IMR-90 (cell line): ENCODE measurements around the gene ST7. TPM values are rescaled to one million over a fixed set of nuclear protein-coding genes. Genes with fewer than 3 reads are reported as not detected.

ENCODE experiments used
- ATAC-seq: fragments of 200-7000 bp; cut with Tn5 transposase; 2 replicates; pipeline ENCODE4 v1.9.1; 2020; ENCODE audit warnings: low read depth, mild to moderate bottlenecking, moderate library complexity
- BruUV-seq: library from RNA; stranded (reverse); fragments of 400-500 nt; replicated peaks from 2 replicates; lab custom pipeline; 2021; lab: Mats Ljungman, UMichigan
- CTCF ChIA-PET: fragments of 300-600 bp; formaldehyde crosslinking; extraction: SDS; loops from one replicate; lab custom pipeline; 2021; ENCODE audit warnings: antibody characterized with exemption; lab: Yijun Ruan, JAX
- POLR2A ChIA-PET: fragments of 300-600 bp; sonication (Branson Sonifier 250); formaldehyde crosslinking; loops from one replicate; lab custom pipeline; 2022; ENCODE audit warnings: antibody characterized with exemption; ENCODE audit not compliant: unreplicated experiment; lab: Charles Lee
- DNase-seq: peaks from one replicate; pipeline ENCODE4 v3.0.0; 2013
- H2AFZ ChIP-seq: replicated peaks from 2 replicates; pipeline ENCODE3; 2013; ENCODE audit warnings: low read length, mild to moderate bottlenecking; ENCODE audit not compliant: poor library complexity
- H2AK5ac ChIP-seq: 2 replicates; pipeline ENCODE4 v1.6.1; 2013; ENCODE audit warnings: low read depth, low read length, inconsistent platforms
- H2AK9ac ChIP-seq: replicated peaks from 2 replicates; pipeline ENCODE3; 2013; ENCODE audit warnings: mild to moderate bottlenecking, low read depth, low read length, moderate library complexity; ENCODE audit not compliant: poor library complexity
- H2BK120ac ChIP-seq: 2 replicates; pipeline ENCODE4 v1.6.1; 2013; ENCODE audit warnings: low read depth, low read length, inconsistent platforms
- H2BK15ac ChIP-seq: 3 replicates; pipeline ENCODE4 v1.6.1; 2013; ENCODE audit warnings: low read depth, low read length, inconsistent platforms
- H2BK20ac ChIP-seq: 2 replicates; pipeline ENCODE4 v1.6.1; 2013; ENCODE audit warnings: low read depth, mild to moderate bottlenecking, inconsistent platforms, low read length, moderate library complexity
- H2BK5ac ChIP-seq: 2 replicates; pipeline ENCODE4 v1.6.1; 2013; ENCODE audit warnings: mild to moderate bottlenecking, low read depth, low read length, inconsistent platforms; ENCODE audit not compliant: poor library complexity, severe bottlenecking
- H3K14ac ChIP-seq: replicated peaks from 2 replicates; pipeline ENCODE4 v1.6.1; 2013; ENCODE audit warnings: low read depth, low read length, inconsistent platforms
- H3K18ac ChIP-seq: 2 replicates; pipeline ENCODE4 v1.6.1; 2013; ENCODE audit warnings: low read depth, low read length, control low read depth
- H3K23ac ChIP-seq: 2 replicates; pipeline ENCODE4 v1.6.1; 2013; ENCODE audit warnings: low read depth, low read length, inconsistent platforms
- H3K27ac ChIP-seq: 2 replicates; pipeline ENCODE4 v1.5.1; 2013; ENCODE audit warnings: mild to moderate bottlenecking, control low read depth, low read length; ENCODE audit not compliant: insufficient read depth
- H3K27me3 ChIP-seq: 2 replicates; pipeline ENCODE4 v1.6.1; 2013; ENCODE audit warnings: low read length; ENCODE audit not compliant: control insufficient read depth, insufficient read depth
- H3K36me3 ChIP-seq: 2 replicates; pipeline ENCODE4 v1.6.1; 2013; ENCODE audit warnings: low read length, mixed read lengths; ENCODE audit not compliant: control insufficient read depth, insufficient read depth
- H3K4ac ChIP-seq: 2 replicates; pipeline ENCODE4 v1.6.1; 2013; ENCODE audit warnings: low read depth, low read length, inconsistent platforms
- H3K4me1 ChIP-seq: 2 replicates; pipeline ENCODE4 v1.6.1; 2013; ENCODE audit warnings: low read length, mixed read lengths; ENCODE audit not compliant: control insufficient read depth, insufficient read depth
- H3K4me2 ChIP-seq: 2 replicates; pipeline ENCODE4 v1.6.1; 2013; ENCODE audit warnings: low read depth, mild to moderate bottlenecking, control low read depth, low read length, moderate library complexity
- H3K4me3 ChIP-seq: 2 replicates; pipeline ENCODE4 v1.5.1; 2013; ENCODE audit warnings: low read depth, mild to moderate bottlenecking, control low read depth, low read length, moderate library complexity; ENCODE audit not compliant: insufficient read depth
- H3K56ac ChIP-seq: 2 replicates; pipeline ENCODE4 v1.6.1; 2013; ENCODE audit warnings: low read length, inconsistent platforms; ENCODE audit not compliant: insufficient read depth; ENCODE audit errors: extremely low read depth
- H3K79me1 ChIP-seq, 2 experiments: 2 replicates each; pipeline ENCODE4 v1.6.1; 2013; ENCODE audit warnings: low read length in 2 of 2, inconsistent platforms in 1 of 2, low read depth in 1 of 2
- H3K9ac ChIP-seq: 2 replicates; pipeline ENCODE4 v1.6.1; 2013; ENCODE audit warnings: low read depth, low read length, control low read depth
- H3K9me1 ChIP-seq: 2 replicates; pipeline ENCODE4 v1.6.1; 2013; ENCODE audit warnings: low read length, inconsistent platforms; ENCODE audit not compliant: insufficient read depth
- H3K9me3 ChIP-seq: 2 replicates; pipeline ENCODE4 v1.6.1; 2013; ENCODE audit warnings: low read length; ENCODE audit not compliant: control insufficient read depth, insufficient read depth
- H4K20me1 ChIP-seq: 2 replicates; pipeline ENCODE4 v1.6.1; 2013; ENCODE audit warnings: low read length, inconsistent platforms; ENCODE audit not compliant: insufficient read depth
- H4K5ac ChIP-seq: 2 replicates; pipeline ENCODE4 v1.6.1; 2013; ENCODE audit warnings: mild to moderate bottlenecking, low read depth, low read length, control low read depth
- H4K8ac ChIP-seq, 2 experiments: 2 replicates each; pipeline ENCODE4 v1.6.1; 2013; ENCODE audit warnings: low read depth in 2 of 2, low read length in 2 of 2, control low read depth in 1 of 2, inconsistent platforms in 1 of 2
- H4K91ac ChIP-seq: 2 replicates; pipeline ENCODE4 v1.6.1; 2013; ENCODE audit warnings: low read depth, low read length, inconsistent platforms; ENCODE audit not compliant: insufficient read depth
- BHLHE40 ChIP-seq: fragments of 150-350 bp; IDR thresholded peaks from 2 replicates; pipeline ENCODE4 v1.6.1; 2016; ENCODE audit warnings: mild to moderate bottlenecking, low read depth, low read length
- CEBPB ChIP-seq: IDR thresholded peaks from 2 replicates; pipeline ENCODE4 v1.6.1; 2012; ENCODE audit warnings: low read depth, low read length, improper control_type of control experiment
- CHD1 ChIP-seq: IDR thresholded peaks from 2 replicates; pipeline ENCODE4 v1.6.1; 2012; ENCODE audit warnings: low read depth, low read length, improper control_type of control experiment
- FOS ChIP-seq: fragments of 150-350 bp; IDR thresholded peaks from 2 replicates; pipeline ENCODE4 v1.6.1; 2016; ENCODE audit warnings: low read depth, low read length
- MAFK ChIP-seq: IDR thresholded peaks from 2 replicates; pipeline ENCODE4 v1.6.1; 2012; ENCODE audit warnings: low read depth, low read length, improper control_type of control experiment
- MAZ ChIP-seq: IDR thresholded peaks from 2 replicates; pipeline ENCODE4 v1.6.1; 2012; ENCODE audit warnings: low read depth, mild to moderate bottlenecking, low read length, improper control_type of control experiment, moderate library complexity, borderline replicate concordance
- MXI1 ChIP-seq: IDR thresholded peaks from 2 replicates; pipeline ENCODE4 v1.6.1; 2012; ENCODE audit warnings: low read depth, mild to moderate bottlenecking, low read length, moderate library complexity, borderline replicate concordance
- NFE2L2 ChIP-seq: fragments of 150-350 bp; IDR thresholded peaks from 2 replicates; pipeline ENCODE4 v1.6.1; 2016; ENCODE audit warnings: low read depth, mild to moderate bottlenecking, low read length
- POLR2A ChIP-seq: IDR thresholded peaks from 2 replicates; pipeline ENCODE4 v1.6.1; 2012; ENCODE audit warnings: mild to moderate bottlenecking, low read depth, low read length
- RAD21 ChIP-seq: IDR thresholded peaks from 2 replicates; pipeline ENCODE4 v1.6.1; 2012; ENCODE audit warnings: low read length, improper control_type of control experiment
- RCOR1 ChIP-seq: IDR thresholded peaks from 2 replicates; pipeline ENCODE4 v1.6.1; 2012; ENCODE audit warnings: mild to moderate bottlenecking, low read length, improper control_type of control experiment; ENCODE audit not compliant: insufficient replicate concordance
- RFX5 ChIP-seq: IDR thresholded peaks from 2 replicates; pipeline ENCODE4 v1.8.0; 2012; ENCODE audit warnings: low read depth, mild to moderate bottlenecking, low read length, moderate library complexity
- SMC3 ChIP-seq: fragments of 150-350 bp; IDR thresholded peaks from 2 replicates; pipeline ENCODE4 v1.6.1; 2016; ENCODE audit warnings: low read depth, mild to moderate bottlenecking, antibody characterized with exemption, low read length, moderate library complexity
- WGBS, 2 experiments: methylation state at CpG; one replicate each; pipeline versions ENCODE4 v1.1.5 to v1.1.7; 2013; ENCODE audit warnings: missing lambda C conversion rate in 2 of 2; ENCODE audit not compliant: insufficient read length in 1 of 2; ENCODE audit errors: extremely low coverage in 2 of 2; 5-methylcytosine and 5-hydroxymethylcytosine counted together
- dilution Hi-C: fragments of 300-500 bp; cut with HindIII; formaldehyde crosslinking; loops from one replicate; pipeline ENCODE4 v1.14.3; 2018; ENCODE audit warnings: low sequenced_read_pairs; ENCODE audit not compliant: unreplicated experiment
- in situ Hi-C: fragments of 300-500 bp; cut with MboI; formaldehyde crosslinking; loops from 3 replicates; pipeline ENCODE4 v1.14.3; 2019; ENCODE audit warnings: low sequenced_read_pairs, inconsistent platforms, mixed read lengths
- intact Hi-C: fragments of 100-400 bp; cut with micrococcal nuclease; formaldehyde crosslinking; loops from 2 replicates; pipeline ENCODE4 v1.10.0; 2022
- polyA plus RNA-seq, 3 experiments: library from polyadenylated mRNA; depleted of rRNA; stranded (reverse); fragments of >200 nt; gene quantifications; 2 replicates each; pipeline ENCODE4 v1.2.3, GENCODE V29; 2012; ENCODE audit warnings: low replicate concordance in 1 of 3
- total RNA-seq: library from RNA; depleted of rRNA; stranded (reverse); fragments of >200 nt; gene quantifications from 2 replicates; pipeline ENCODE4 v1.2.3, GENCODE V29; 2012
- TF ChIP-seq, protein P1 (sequence below): conservative IDR thresholded peaks from 2 replicates; pipeline ENCODE4 v1.5.1; 2012; ENCODE audit warnings: mild to moderate bottlenecking, low read depth, low read length, improper control_type of control experiment
- TF ChIP-seq, protein P2 (sequence below): fragments of 150-350 bp; IDR thresholded peaks from 2 replicates; pipeline ENCODE4 v1.6.1; 2017; ENCODE audit warnings: mild to moderate bottlenecking, antibody characterized with exemption, low read length, low read depth
- TF ChIP-seq, protein P3 (sequence below): fragments of 150-350 bp; IDR thresholded peaks from 2 replicates; pipeline ENCODE4 v1.6.1; 2016; ENCODE audit warnings: low read depth, mild to moderate bottlenecking, low read length, moderate library complexity, borderline replicate concordance

ST7 gene
- total and polyA plus RNA-seq, 2 of the 4 experiments (the other 2 are of a cell fraction), result 18.6 to 26.0 TPM

DNA sequence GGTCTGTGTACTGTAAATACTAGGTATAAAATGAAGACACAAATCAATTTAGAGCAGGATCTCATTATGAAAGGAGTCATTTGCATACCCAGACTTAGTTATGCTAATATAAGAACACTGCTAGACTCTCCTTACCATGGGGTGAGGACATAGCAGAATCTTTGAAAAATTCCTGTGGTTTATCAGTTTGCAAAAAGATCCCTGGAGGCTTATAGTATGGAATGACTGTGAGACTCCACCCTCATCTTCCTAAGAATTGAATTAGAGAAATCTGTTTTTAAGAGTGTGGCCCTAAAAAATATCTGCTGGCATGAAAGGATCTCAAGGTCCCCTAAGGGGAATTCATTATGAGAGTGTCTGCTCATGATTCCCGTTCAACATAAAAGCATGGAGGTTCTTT is 306.3 kb downstream of the ST7 start:
- no peaks in the 10 kb centered on the region for H3K36me3 ChIP-seq
- peak overlapping the region; percentile 74 for H2BK120ac ChIP-seq
- peak overlapping the region; percentile 39 to 56; a peak in 3 of 4 replicates for H4K8ac ChIP-seq
- H2BK15ac ChIP-seq, result peak overlapping the region; percentile 55; the same call in 2 of the 3 replicates
- H3K79me1 ChIP-seq, result no peaks in the 10 kb centered on the region
- WGBS, 2 experiments, result no CpG with 5 or more reads among the region's 1 CpG
- no peaks in the 10 kb centered on the region for H3K9me1 ChIP-seq
- peak overlapping the region; percentile 98 for H4K5ac ChIP-seq
- no TSS peak for BruUV-seq
- H3K4me3 ChIP-seq, result no peak overlapping the region
- peak overlapping the region; percentile 99 for H3K18ac ChIP-seq
- in situ Hi-C loops, result no loop called here
- peak overlapping the region; percentile 44; the same call in 1 of the 2 replicates for H3K56ac ChIP-seq
- H2AFZ ChIP-seq, result no peak overlapping the region
- H3K4ac ChIP-seq, result peak overlapping the region; percentile 73
- intact Hi-C loops, result loop anchor here (5.0 kb wide), 1 partner anchor 32 kb away; no protein-coding TSS in a partner anchor
- peak overlapping the region; percentile 64; the same call in 1 of the 2 replicates for H4K91ac ChIP-seq
- H3K27me3 ChIP-seq, result no peaks in the 10 kb centered on the region
- peak overlapping the region; percentile 62; the same call in 1 of the 2 replicates for H3K4me2 ChIP-seq
- DNase-seq (peak; percentile 53), ATAC-seq (peak; percentile 99)
- H2AK5ac ChIP-seq, result no peak overlapping the region
- H4K20me1 ChIP-seq, result no peaks in the 10 kb centered on the region
- CTCF ChIA-PET, result no interaction called here
- H2BK20ac ChIP-seq, result peak overlapping the region; percentile 91
- dilution Hi-C loops, result no loop called here
- H2BK5ac ChIP-seq, result peak overlapping the region; percentile 28
- POLR2A ChIA-PET, result no interaction called here
- H3K23ac ChIP-seq, result peak overlapping the region; percentile 28; the same call in 1 of the 2 replicates
- H3K14ac ChIP-seq, result peak overlapping the region; percentile 57
- no peak overlapping the region for H2AK9ac ChIP-seq
- H3K4me1 ChIP-seq, result peaks cover 11% of the 10 kb centered on the region
- H3K9me3 ChIP-seq, result no peaks in the 10 kb centered on the region
- peak overlapping the region; percentile 57; the same call in 1 of the 2 replicates for H3K27ac ChIP-seq
- TF ChIP-seq, protein P1, sequence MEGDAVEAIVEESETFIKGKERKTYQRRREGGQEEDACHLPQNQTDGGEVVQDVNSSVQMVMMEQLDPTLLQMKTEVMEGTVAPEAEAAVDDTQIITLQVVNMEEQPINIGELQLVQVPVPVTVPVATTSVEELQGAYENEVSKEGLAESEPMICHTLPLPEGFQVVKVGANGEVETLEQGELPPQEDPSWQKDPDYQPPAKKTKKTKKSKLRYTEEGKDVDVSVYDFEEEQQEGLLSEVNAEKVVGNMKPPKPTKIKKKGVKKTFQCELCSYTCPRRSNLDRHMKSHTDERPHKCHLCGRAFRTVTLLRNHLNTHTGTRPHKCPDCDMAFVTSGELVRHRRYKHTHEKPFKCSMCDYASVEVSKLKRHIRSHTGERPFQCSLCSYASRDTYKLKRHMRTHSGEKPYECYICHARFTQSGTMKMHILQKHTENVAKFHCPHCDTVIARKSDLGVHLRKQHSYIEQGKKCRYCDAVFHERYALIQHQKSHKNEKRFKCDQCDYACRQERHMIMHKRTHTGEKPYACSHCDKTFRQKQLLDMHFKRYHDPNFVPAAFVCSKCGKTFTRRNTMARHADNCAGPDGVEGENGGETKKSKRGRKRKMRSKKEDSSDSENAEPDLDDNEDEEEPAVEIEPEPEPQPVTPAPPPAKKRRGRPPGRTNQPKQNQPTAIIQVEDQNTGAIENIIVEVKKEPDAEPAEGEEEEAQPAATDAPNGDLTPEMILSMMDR, result no peak
- TF ChIP-seq CEBPB (no peak), MAZ (no peak), MAFK (no peak), BHLHE40 (no peak), POLR2A (no peak), RAD21 (no peak), FOS (no peak), MXI1 (no peak), SMC3 (no peak), RCOR1 (no peak), CHD1 (no peak), NFE2L2 (no peak), RFX5 (no peak)
- TF ChIP-seq, protein P2, sequence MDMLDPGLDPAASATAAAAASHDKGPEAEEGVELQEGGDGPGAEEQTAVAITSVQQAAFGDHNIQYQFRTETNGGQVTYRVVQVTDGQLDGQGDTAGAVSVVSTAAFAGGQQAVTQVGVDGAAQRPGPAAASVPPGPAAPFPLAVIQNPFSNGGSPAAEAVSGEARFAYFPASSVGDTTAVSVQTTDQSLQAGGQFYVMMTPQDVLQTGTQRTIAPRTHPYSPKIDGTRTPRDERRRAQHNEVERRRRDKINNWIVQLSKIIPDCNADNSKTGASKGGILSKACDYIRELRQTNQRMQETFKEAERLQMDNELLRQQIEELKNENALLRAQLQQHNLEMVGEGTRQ, result no peak
- TF ChIP-seq, protein P3, sequence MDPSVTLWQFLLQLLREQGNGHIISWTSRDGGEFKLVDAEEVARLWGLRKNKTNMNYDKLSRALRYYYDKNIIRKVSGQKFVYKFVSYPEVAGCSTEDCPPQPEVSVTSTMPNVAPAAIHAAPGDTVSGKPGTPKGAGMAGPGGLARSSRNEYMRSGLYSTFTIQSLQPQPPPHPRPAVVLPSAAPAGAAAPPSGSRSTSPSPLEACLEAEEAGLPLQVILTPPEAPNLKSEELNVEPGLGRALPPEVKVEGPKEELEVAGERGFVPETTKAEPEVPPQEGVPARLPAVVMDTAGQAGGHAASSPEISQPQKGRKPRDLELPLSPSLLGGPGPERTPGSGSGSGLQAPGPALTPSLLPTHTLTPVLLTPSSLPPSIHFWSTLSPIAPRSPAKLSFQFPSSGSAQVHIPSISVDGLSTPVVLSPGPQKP, result no peak
- H3K9ac ChIP-seq, result no peak overlapping the region
